PC-3 (cell line): ENCODE data around the gene TXNRD1.

Experiments
- CTCF ChIP-seq: fragments of 300-600 bp; sonication (generic); conservative IDR thresholded peaks from 2 replicates; pipeline ENCODE4 v1.5.1; 2017; ENCODE audit warnings: antibody characterized with exemption, low read depth, mild to moderate bottlenecking, low read length
- EZH2 ChIP-seq: fragments of 300-600 bp; sonication (generic); IDR thresholded peaks from one replicate; pipeline ENCODE4 v1.6.1; 2017; ENCODE audit warnings: antibody characterized with exemption, mild to moderate bottlenecking, low read length; ENCODE audit not compliant: unreplicated experiment

GRCh38 chr12:104337030-104337558 lies 121.5 kb downstream of the TXNRD1 start:
- TF ChIP-seq CTCF (no peak), EZH2 (no peak)
